Sigmoid colon (tissue), 3 donors: ENCODE measurements around the gene ABCB1.

Source experiments
- POLR2A ChIP-seq, 2 donors: fragments of 450-650 bp; IDR thresholded peaks; one replicate each; pipeline ENCODE4 v1.6.1; 2016; ENCODE audit warnings: antibody characterized with exemption in 2 of 2, mild to moderate bottlenecking in 2 of 2, moderate library complexity in 2 of 2
- TF ChIP-seq, protein P1 (sequence below), 4 experiments: fragments of 450-650 bp in 3 of 4; fragments of 200-600 bp in 1 of 4; IDR thresholded peaks; one replicate each; pipeline ENCODE4 v1.5.1; 2016 to 2019; ENCODE audit warnings: antibody characterized with exemption in 4 of 4, mild to moderate bottlenecking in 3 of 4, moderate library complexity in 2 of 4

GRCh38 chr7:87561102-87561501 lies 39.6 kb downstream of the ABCB1 start:
- TF ChIP-seq, protein P1, sequence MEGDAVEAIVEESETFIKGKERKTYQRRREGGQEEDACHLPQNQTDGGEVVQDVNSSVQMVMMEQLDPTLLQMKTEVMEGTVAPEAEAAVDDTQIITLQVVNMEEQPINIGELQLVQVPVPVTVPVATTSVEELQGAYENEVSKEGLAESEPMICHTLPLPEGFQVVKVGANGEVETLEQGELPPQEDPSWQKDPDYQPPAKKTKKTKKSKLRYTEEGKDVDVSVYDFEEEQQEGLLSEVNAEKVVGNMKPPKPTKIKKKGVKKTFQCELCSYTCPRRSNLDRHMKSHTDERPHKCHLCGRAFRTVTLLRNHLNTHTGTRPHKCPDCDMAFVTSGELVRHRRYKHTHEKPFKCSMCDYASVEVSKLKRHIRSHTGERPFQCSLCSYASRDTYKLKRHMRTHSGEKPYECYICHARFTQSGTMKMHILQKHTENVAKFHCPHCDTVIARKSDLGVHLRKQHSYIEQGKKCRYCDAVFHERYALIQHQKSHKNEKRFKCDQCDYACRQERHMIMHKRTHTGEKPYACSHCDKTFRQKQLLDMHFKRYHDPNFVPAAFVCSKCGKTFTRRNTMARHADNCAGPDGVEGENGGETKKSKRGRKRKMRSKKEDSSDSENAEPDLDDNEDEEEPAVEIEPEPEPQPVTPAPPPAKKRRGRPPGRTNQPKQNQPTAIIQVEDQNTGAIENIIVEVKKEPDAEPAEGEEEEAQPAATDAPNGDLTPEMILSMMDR (IDR thresholded peaks at IDR 0.05) = no peak
- no peak for TF ChIP-seq POLR2A (IDR thresholded peaks at IDR 0.05)
